Measurements from ENCODE around the gene NAV2.

The NAV2 gene

GRCh38 chr11:19827399-19828135 lies 114.9 kb downstream of the NAV2 start:
- no peak for DNase-seq (ENCODE audit: extremely low read depth in 1 of 2, low read depth in 1 of 2)

- no peak for DNase-seq (ENCODE audit: extremely low read depth in 1 of 2, low read depth in 1 of 2)
These were observed 115.9 kb downstream of the NAV2 start for GRCh38 chr11:19828382-19829108.

GRCh38 chr11:19829109-19829837 lies 116.6 kb downstream of the NAV2 start:
- DNase-seq (ENCODE audit: extremely low read depth in 1 of 2, low read depth in 1 of 2), result no peak

- no peak for DNase-seq (ENCODE audit: extremely low read depth in 1 of 2, low read depth in 1 of 2)
These were observed 119.6 kb downstream of the NAV2 start for GRCh38 chr11:19832086-19832750.

GRCh38 chr11:19832901-19833300 lies 120.3 kb downstream of the NAV2 start:
- no peak for DNase-seq (ENCODE audit: extremely low read depth in 1 of 2, low read depth in 1 of 2)

- DNase-seq (ENCODE audit: extremely low read depth in 1 of 2, low read depth in 1 of 2), result no peak
These were observed 122.1 kb downstream of the NAV2 start for GRCh38 chr11:19834771-19835170.

GRCh38 chr11:19836666-19837065 lies 124.0 kb downstream of the NAV2 start:
- no peak for DNase-seq (ENCODE audit: extremely low read depth in 1 of 2, low read depth in 1 of 2)

- no peak for DNase-seq (ENCODE audit: extremely low read depth in 1 of 2, low read depth in 1 of 2)
These were observed 126.5 kb downstream of the NAV2 start for GRCh38 chr11:19838994-19839768.

- DNase-seq (ENCODE audit: extremely low read depth in 1 of 2, low read depth in 1 of 2), result no peak
These were observed 128.3 kb downstream of the NAV2 start for GRCh38 chr11:19840961-19841360.

- DNase-seq (ENCODE audit: extremely low read depth in 1 of 2, low read depth in 1 of 2), result no peak
These were observed 129.9 kb downstream of the NAV2 start for GRCh38 chr11:19842505-19842904.

GRCh38 chr11:19843079-19843478 lies 130.4 kb downstream of the NAV2 start:
- no peak for DNase-seq (ENCODE audit: extremely low read depth in 1 of 2, low read depth in 1 of 2)

GRCh38 chr11:19844012-19844411 lies 131.4 kb downstream of the NAV2 start:
- DNase-seq (ENCODE audit: extremely low read depth in 1 of 2, low read depth in 1 of 2), result no peak

- DNase-seq (ENCODE audit: extremely low read depth in 1 of 2, low read depth in 1 of 2), result no peak
These were observed 132.2 kb downstream of the NAV2 start for GRCh38 chr11:19844806-19845205.

- DNase-seq (ENCODE audit: extremely low read depth in 1 of 2, low read depth in 1 of 2), result no peak
These were observed 133.0 kb downstream of the NAV2 start for GRCh38 chr11:19845626-19846025.

- DNase-seq (ENCODE audit: extremely low read depth in 1 of 2, low read depth in 1 of 2), result no peak
These were observed 134.1 kb downstream of the NAV2 start for GRCh38 chr11:19846654-19847305.

GRCh38 chr11:19848219-19848618 lies 135.6 kb downstream of the NAV2 start:
- DNase-seq (ENCODE audit: extremely low read depth in 1 of 2, low read depth in 1 of 2), result no peak

- no peak for DNase-seq (ENCODE audit: extremely low read depth in 1 of 2, low read depth in 1 of 2)
These were observed 136.6 kb downstream of the NAV2 start for GRCh38 chr11:19849107-19849789.

GRCh38 chr11:19849947-19850593 lies 137.4 kb downstream of the NAV2 start:
- no peak for DNase-seq (ENCODE audit: extremely low read depth in 1 of 2, low read depth in 1 of 2)

- no peak for DNase-seq (ENCODE audit: extremely low read depth in 1 of 2, low read depth in 1 of 2)
These were observed 139.7 kb downstream of the NAV2 start for GRCh38 chr11:19852288-19852687.

All from stimulated activated CD8-positive, alpha-beta memory T cell treated with anti-CD3 and anti-CD28 coated beads, Interleukin-7, amount 100 ng/mL, for 48 hours (primary cell).